IMR-90 (cell line): ENCODE data around the gene ANTXR2. TPM values are rescaled to one million over a fixed set of nuclear protein-coding genes. Genes with fewer than 3 reads are reported as not detected.

Experiments
- ATAC-seq: fragments of 200-7000 bp; cut with Tn5 transposase; 2 replicates; pipeline ENCODE4 v1.9.1; 2020; ENCODE audit warnings: low read depth, mild to moderate bottlenecking, moderate library complexity
- BruUV-seq: library from RNA; stranded (reverse); fragments of 400-500 nt; replicated peaks from 2 replicates; lab custom pipeline; 2021; lab: Mats Ljungman, UMichigan
- CTCF ChIA-PET: fragments of 300-600 bp; formaldehyde crosslinking; extraction: SDS; loops from one replicate; lab custom pipeline; 2021; ENCODE audit warnings: antibody characterized with exemption; lab: Yijun Ruan, JAX
- POLR2A ChIA-PET: fragments of 300-600 bp; sonication (Branson Sonifier 250); formaldehyde crosslinking; loops from one replicate; lab custom pipeline; 2022; ENCODE audit warnings: antibody characterized with exemption; ENCODE audit not compliant: unreplicated experiment; lab: Charles Lee
- DNase-seq: peaks from one replicate; pipeline ENCODE4 v3.0.0; 2013
- H2AFZ ChIP-seq: replicated peaks from 2 replicates; pipeline ENCODE3; 2013; ENCODE audit warnings: low read length, mild to moderate bottlenecking; ENCODE audit not compliant: poor library complexity
- H2AK5ac ChIP-seq: 2 replicates; pipeline ENCODE4 v1.6.1; 2013; ENCODE audit warnings: low read depth, low read length, inconsistent platforms
- H2AK9ac ChIP-seq: replicated peaks from 2 replicates; pipeline ENCODE3; 2013; ENCODE audit warnings: mild to moderate bottlenecking, low read depth, low read length, moderate library complexity; ENCODE audit not compliant: poor library complexity
- H2BK120ac ChIP-seq: 2 replicates; pipeline ENCODE4 v1.6.1; 2013; ENCODE audit warnings: low read depth, low read length, inconsistent platforms
- H2BK15ac ChIP-seq: 3 replicates; pipeline ENCODE4 v1.6.1; 2013; ENCODE audit warnings: low read depth, low read length, inconsistent platforms
- H2BK20ac ChIP-seq: 2 replicates; pipeline ENCODE4 v1.6.1; 2013; ENCODE audit warnings: low read depth, mild to moderate bottlenecking, inconsistent platforms, low read length, moderate library complexity
- H2BK5ac ChIP-seq: 2 replicates; pipeline ENCODE4 v1.6.1; 2013; ENCODE audit warnings: mild to moderate bottlenecking, low read depth, low read length, inconsistent platforms; ENCODE audit not compliant: poor library complexity, severe bottlenecking
- H3K14ac ChIP-seq: replicated peaks from 2 replicates; pipeline ENCODE4 v1.6.1; 2013; ENCODE audit warnings: low read depth, low read length, inconsistent platforms
- H3K18ac ChIP-seq: 2 replicates; pipeline ENCODE4 v1.6.1; 2013; ENCODE audit warnings: low read depth, low read length, control low read depth
- H3K23ac ChIP-seq: 2 replicates; pipeline ENCODE4 v1.6.1; 2013; ENCODE audit warnings: low read depth, low read length, inconsistent platforms
- H3K27ac ChIP-seq: 2 replicates; pipeline ENCODE4 v1.5.1; 2013; ENCODE audit warnings: mild to moderate bottlenecking, control low read depth, low read length; ENCODE audit not compliant: insufficient read depth
- H3K27me3 ChIP-seq: 2 replicates; pipeline ENCODE4 v1.6.1; 2013; ENCODE audit warnings: low read length; ENCODE audit not compliant: control insufficient read depth, insufficient read depth
- H3K36me3 ChIP-seq: 2 replicates; pipeline ENCODE4 v1.6.1; 2013; ENCODE audit warnings: low read length, mixed read lengths; ENCODE audit not compliant: control insufficient read depth, insufficient read depth
- H3K4ac ChIP-seq: 2 replicates; pipeline ENCODE4 v1.6.1; 2013; ENCODE audit warnings: low read depth, low read length, inconsistent platforms
- H3K4me1 ChIP-seq: 2 replicates; pipeline ENCODE4 v1.6.1; 2013; ENCODE audit warnings: low read length, mixed read lengths; ENCODE audit not compliant: control insufficient read depth, insufficient read depth
- H3K4me2 ChIP-seq: 2 replicates; pipeline ENCODE4 v1.6.1; 2013; ENCODE audit warnings: low read depth, mild to moderate bottlenecking, control low read depth, low read length, moderate library complexity
- H3K4me3 ChIP-seq: 2 replicates; pipeline ENCODE4 v1.5.1; 2013; ENCODE audit warnings: low read depth, mild to moderate bottlenecking, control low read depth, low read length, moderate library complexity; ENCODE audit not compliant: insufficient read depth
- H3K56ac ChIP-seq: 2 replicates; pipeline ENCODE4 v1.6.1; 2013; ENCODE audit warnings: low read length, inconsistent platforms; ENCODE audit not compliant: insufficient read depth; ENCODE audit errors: extremely low read depth
- H3K79me1 ChIP-seq, 2 experiments: 2 replicates each; pipeline ENCODE4 v1.6.1; 2013; ENCODE audit warnings: low read length in 2 of 2, inconsistent platforms in 1 of 2, low read depth in 1 of 2
- H3K9ac ChIP-seq: 2 replicates; pipeline ENCODE4 v1.6.1; 2013; ENCODE audit warnings: low read depth, low read length, control low read depth
- H3K9me1 ChIP-seq: 2 replicates; pipeline ENCODE4 v1.6.1; 2013; ENCODE audit warnings: low read length, inconsistent platforms; ENCODE audit not compliant: insufficient read depth
- H3K9me3 ChIP-seq: 2 replicates; pipeline ENCODE4 v1.6.1; 2013; ENCODE audit warnings: low read length; ENCODE audit not compliant: control insufficient read depth, insufficient read depth
- H4K20me1 ChIP-seq: 2 replicates; pipeline ENCODE4 v1.6.1; 2013; ENCODE audit warnings: low read length, inconsistent platforms; ENCODE audit not compliant: insufficient read depth
- H4K5ac ChIP-seq: 2 replicates; pipeline ENCODE4 v1.6.1; 2013; ENCODE audit warnings: mild to moderate bottlenecking, low read depth, low read length, control low read depth
- H4K8ac ChIP-seq, 2 experiments: 2 replicates each; pipeline ENCODE4 v1.6.1; 2013; ENCODE audit warnings: low read depth in 2 of 2, low read length in 2 of 2, control low read depth in 1 of 2, inconsistent platforms in 1 of 2
- H4K91ac ChIP-seq: 2 replicates; pipeline ENCODE4 v1.6.1; 2013; ENCODE audit warnings: low read depth, low read length, inconsistent platforms; ENCODE audit not compliant: insufficient read depth
- FOS ChIP-seq: fragments of 150-350 bp; IDR thresholded peaks from 2 replicates; pipeline ENCODE4 v1.6.1; 2016; ENCODE audit warnings: low read depth, low read length
- MAFK ChIP-seq: IDR thresholded peaks from 2 replicates; pipeline ENCODE4 v1.6.1; 2012; ENCODE audit warnings: low read depth, low read length, improper control_type of control experiment
- MAZ ChIP-seq: IDR thresholded peaks from 2 replicates; pipeline ENCODE4 v1.6.1; 2012; ENCODE audit warnings: low read depth, mild to moderate bottlenecking, low read length, improper control_type of control experiment, moderate library complexity, borderline replicate concordance
- POLR2A ChIP-seq: IDR thresholded peaks from 2 replicates; pipeline ENCODE4 v1.6.1; 2012; ENCODE audit warnings: mild to moderate bottlenecking, low read depth, low read length
- RAD21 ChIP-seq: IDR thresholded peaks from 2 replicates; pipeline ENCODE4 v1.6.1; 2012; ENCODE audit warnings: low read length, improper control_type of control experiment
- SMC3 ChIP-seq: fragments of 150-350 bp; IDR thresholded peaks from 2 replicates; pipeline ENCODE4 v1.6.1; 2016; ENCODE audit warnings: low read depth, mild to moderate bottlenecking, antibody characterized with exemption, low read length, moderate library complexity
- WGBS, 2 experiments: methylation state at CpG; one replicate each; pipeline versions ENCODE4 v1.1.5 to v1.1.7; 2013; ENCODE audit warnings: missing lambda C conversion rate in 2 of 2; ENCODE audit not compliant: insufficient read length in 1 of 2; ENCODE audit errors: extremely low coverage in 2 of 2; 5-methylcytosine and 5-hydroxymethylcytosine counted together
- dilution Hi-C: fragments of 300-500 bp; cut with HindIII; formaldehyde crosslinking; loops from one replicate; pipeline ENCODE4 v1.14.3; 2018; ENCODE audit warnings: low sequenced_read_pairs; ENCODE audit not compliant: unreplicated experiment
- in situ Hi-C: fragments of 300-500 bp; cut with MboI; formaldehyde crosslinking; loops from 3 replicates; pipeline ENCODE4 v1.14.3; 2019; ENCODE audit warnings: low sequenced_read_pairs, inconsistent platforms, mixed read lengths
- intact Hi-C: fragments of 100-400 bp; cut with micrococcal nuclease; formaldehyde crosslinking; loops from 2 replicates; pipeline ENCODE4 v1.10.0; 2022
- polyA plus RNA-seq, 3 experiments: library from polyadenylated mRNA; depleted of rRNA; stranded (reverse); fragments of >200 nt; gene quantifications; 2 replicates each; pipeline ENCODE4 v1.2.3, GENCODE V29; 2012; ENCODE audit warnings: low replicate concordance in 1 of 3
- total RNA-seq: library from RNA; depleted of rRNA; stranded (reverse); fragments of >200 nt; gene quantifications from 2 replicates; pipeline ENCODE4 v1.2.3, GENCODE V29; 2012
- TF ChIP-seq, protein P1 (sequence below): fragments of 150-350 bp; IDR thresholded peaks from 2 replicates; pipeline ENCODE4 v1.6.1; 2017; ENCODE audit warnings: mild to moderate bottlenecking, antibody characterized with exemption, low read length, low read depth

Gene ANTXR2
- total and polyA plus RNA-seq, 2 of the 4 experiments (the other 2 are of a cell fraction) = 46.8 to 88.5 TPM

GRCh38 chr4:80091688-80092087 is 18.7 kb upstream of the ANTXR2 start:
- Histone ChIP-seq H3K4me1 (peaks cover 2% of the 10 kb centered on the region; the same call in 1 of the 2 replicates), H2AK9ac (no peak overlapping the region), H3K9me1 (no peaks in the 10 kb centered on the region), H3K14ac (no peak overlapping the region), H3K18ac (no peak overlapping the region), H3K9me3 (no peaks in the 10 kb centered on the region), H2AK5ac (no peak overlapping the region), H2BK20ac (no peak overlapping the region), H3K79me1 (no peaks in the 10 kb centered on the region), H3K36me3 (no peaks in the 10 kb centered on the region), H4K8ac (no peak overlapping the region), H3K27me3 (no peaks in the 10 kb centered on the region), H3K4me2 (no peak overlapping the region), H2BK15ac (no peak overlapping the region), H2AFZ (no peak overlapping the region), H2BK5ac (no peak overlapping the region), H4K91ac (no peak overlapping the region), H3K27ac (no peak overlapping the region), H2BK120ac (no peak overlapping the region), H4K5ac (no peak overlapping the region), H3K23ac (no peak overlapping the region), H3K9ac (no peak overlapping the region), H3K4me3 (no peak overlapping the region), H3K4ac (no peak overlapping the region), H3K56ac (no peak overlapping the region), H4K20me1 (no peaks in the 10 kb centered on the region)
- BruUV-seq = no TSS peak
- no CpG with 5 or more reads among the region's 2 CpGs for WGBS, 2 experiments
- ATAC-seq = no peak
- in situ Hi-C loops (no loop called here), intact Hi-C loops (no loop called here), dilution Hi-C loops (no loop called here)
- TF ChIP-seq SMC3 = no peak
- TF ChIP-seq RAD21 = no peak
- TF ChIP-seq, protein P1, sequence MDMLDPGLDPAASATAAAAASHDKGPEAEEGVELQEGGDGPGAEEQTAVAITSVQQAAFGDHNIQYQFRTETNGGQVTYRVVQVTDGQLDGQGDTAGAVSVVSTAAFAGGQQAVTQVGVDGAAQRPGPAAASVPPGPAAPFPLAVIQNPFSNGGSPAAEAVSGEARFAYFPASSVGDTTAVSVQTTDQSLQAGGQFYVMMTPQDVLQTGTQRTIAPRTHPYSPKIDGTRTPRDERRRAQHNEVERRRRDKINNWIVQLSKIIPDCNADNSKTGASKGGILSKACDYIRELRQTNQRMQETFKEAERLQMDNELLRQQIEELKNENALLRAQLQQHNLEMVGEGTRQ = no peak
- TF ChIP-seq POLR2A = no peak
- TF ChIP-seq MAZ = no peak
- TF ChIP-seq MAFK = peak; percentile 72
- no peak for TF ChIP-seq FOS
- DNase-seq = no peak
- POLR2A ChIA-PET = no interaction called here
- CTCF ChIA-PET = interaction anchor here (1.8 kb wide), 1 partner anchor 10 kb away, joined by 5 read pairs; no protein-coding TSS in a partner anchor
